ENCODE data around the gene SNRPD3.
"Not testable (repeated sequence)": the region's sequence is repeated elsewhere in the genome, so short reads cannot be mapped to it uniquely, and the experiment has no call there.

SNRPD3 gene

DNA sequence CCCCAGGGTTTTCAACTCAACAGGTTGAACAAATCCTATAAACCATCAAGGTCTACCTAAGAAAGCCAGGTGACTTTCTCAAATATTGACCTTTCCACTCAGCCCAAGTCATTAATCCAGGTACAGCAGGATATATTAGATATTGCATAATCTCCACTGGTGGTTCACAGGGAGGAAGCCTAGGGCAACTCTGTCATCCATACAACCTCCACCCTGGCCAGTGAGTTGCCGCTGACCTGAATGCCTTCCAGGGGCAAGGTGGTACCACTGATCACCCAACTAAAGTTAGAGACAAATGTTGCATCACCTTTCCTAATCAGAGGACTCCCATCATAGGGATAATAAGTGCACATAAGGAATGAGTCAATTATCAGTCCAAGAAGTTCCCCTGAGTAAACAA is 23.7 kb upstream of the SNRPD3 start:
- DNase-seq (ENCODE audit: low read depth, low spot score), result no peak

DNA sequence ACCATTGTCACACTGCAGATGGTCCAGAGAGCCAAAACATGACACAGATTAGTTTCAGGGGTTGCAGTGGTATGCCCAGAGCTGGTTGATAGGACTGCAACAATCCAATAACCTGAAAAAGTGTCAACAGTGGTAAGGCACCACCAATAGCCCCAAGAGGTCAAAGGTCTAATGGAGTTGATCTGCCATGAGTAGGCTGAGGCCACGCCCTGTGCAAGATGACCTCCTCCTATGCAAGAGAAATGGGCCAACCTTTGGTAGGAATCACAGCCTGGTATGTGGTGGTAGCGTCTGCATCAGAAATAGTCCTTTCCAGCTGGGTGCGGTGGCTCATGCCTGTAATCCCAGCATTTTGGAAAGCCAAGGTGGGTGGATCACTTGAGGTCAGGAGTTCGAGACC is 20.5 kb upstream of the SNRPD3 start:
- no peak for DNase-seq (ENCODE audit: low read depth, low spot score)

DNA sequence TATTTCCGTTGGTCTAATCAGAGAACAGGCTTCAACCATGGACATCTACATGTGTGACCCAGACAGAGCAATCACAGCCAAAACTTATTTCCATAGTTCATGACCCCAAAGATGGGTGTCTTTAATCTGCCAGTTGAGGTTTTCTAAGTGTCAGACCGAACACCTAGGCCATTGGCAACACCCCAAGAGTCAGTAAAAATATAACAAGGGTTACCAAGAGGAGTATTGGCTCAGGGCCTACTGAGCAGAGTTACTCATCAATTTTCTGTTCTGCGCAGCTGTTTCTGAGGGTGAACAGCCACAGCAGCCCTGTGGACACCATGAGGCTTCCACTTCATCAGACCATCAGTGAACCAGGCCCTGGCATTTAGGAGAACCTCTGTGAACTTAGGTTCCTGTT is 19.7 kb upstream of the SNRPD3 start:
- no peak for DNase-seq (ENCODE audit: low read depth, low spot score)

DNA sequence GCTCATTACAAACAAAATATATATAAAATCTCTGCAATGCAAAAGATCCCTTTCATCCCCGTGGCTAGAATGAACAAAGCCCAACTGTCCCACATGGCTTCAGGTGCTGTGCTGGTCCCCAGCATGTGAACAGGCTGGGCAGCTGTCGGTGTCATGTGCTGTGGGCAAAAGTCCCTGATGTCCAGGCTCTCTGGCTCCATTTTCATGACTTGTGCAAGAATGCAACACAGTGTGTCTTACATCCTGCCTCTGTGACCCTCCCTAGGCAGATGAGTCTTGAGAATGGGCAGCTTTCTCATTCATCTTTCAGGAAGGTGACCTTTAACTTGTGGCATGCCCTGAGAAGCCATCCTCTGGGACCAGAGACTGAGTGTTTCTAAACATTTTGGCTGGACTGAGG is 15.3 kb upstream of the SNRPD3 start:
- DNase-seq (ENCODE audit: low read depth, low spot score), result no peak

DNA sequence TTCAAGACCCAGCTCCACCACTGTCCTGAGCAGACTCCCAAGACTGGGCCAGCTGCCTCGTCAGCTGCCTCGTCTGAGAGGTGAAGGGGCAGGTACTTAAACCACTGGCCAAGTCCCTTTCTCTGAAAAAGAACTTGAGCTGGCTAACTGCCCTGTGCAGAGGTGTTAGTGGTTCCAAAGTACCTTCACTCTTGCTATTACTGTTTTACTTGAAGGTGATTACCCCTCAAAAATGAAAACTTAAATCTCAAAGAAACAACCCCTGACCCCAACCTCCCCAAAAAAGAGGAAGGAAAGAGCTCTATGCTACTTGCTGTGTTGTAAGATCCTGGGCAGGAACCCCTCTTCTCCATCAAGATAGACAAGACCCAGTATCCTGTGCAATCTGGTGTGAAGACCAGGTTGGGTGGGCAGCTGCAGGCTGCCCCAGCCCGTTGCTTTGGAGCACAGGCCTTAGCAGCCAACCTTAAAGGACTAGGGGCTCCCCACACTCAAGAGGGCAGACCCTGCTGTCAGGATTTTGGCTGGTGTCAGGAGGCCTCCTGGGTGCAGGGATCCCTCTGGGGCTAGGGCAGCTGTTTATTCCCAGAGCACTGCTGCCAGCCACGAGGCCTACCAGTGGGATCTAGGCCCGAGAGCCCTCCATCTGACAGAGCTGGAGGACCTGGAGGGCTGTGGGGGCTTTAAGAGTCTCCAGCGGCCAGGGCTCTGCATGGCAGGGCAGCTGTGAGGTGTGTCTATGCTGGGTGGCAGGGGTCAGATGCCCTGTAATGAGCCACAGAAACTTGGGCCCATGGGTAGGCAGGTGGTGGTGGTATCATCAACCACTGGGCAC is 13.9 kb upstream of the SNRPD3 start:
- DNase-seq (ENCODE audit: low read depth, low spot score), result no peak

DNA sequence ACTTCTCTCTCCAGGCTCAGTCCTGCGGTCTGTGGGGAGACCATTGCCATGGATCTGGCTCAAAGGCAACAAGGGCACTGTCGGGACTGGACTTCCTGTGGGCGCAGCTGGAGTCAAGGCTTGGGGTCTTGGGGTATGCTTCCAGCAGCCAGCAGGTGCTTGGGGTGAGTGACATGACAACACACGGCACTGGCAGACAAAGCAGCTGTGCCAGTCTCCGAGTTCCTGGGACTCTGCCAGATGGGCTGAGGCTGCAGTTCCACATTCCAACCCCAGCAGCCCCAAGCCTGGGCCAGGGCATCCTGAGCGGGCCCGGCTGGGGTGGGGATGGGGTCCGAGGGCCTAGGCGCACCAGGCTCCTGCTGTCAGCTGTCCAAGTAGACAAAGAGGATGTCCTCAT is 13.2 kb upstream of the SNRPD3 start:
- no peak for DNase-seq (ENCODE audit: low read depth, low spot score)

DNA sequence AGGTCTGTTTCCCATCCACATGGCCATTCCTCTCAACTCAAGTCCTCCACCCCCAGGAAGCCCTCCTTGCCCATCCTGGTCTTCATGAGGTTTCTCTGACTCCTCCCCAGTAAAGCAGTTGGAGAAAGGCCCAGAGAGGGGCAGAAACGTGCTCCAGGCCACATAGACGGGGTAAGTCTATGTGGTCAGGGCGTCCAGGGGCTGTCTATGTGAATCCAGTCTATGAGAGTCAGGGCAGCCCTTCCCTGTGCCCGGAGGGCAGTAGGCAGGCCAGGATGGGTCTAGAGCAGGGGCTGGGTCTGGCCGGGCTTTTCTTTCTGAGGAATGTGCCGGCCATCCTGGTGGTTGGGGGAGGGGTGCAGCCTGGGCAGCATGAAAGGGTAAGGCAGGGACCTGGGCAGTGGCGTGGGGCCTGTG is 12.6 kb upstream of the SNRPD3 start:
- no peak for DNase-seq (ENCODE audit: low read depth, low spot score)

DNA sequence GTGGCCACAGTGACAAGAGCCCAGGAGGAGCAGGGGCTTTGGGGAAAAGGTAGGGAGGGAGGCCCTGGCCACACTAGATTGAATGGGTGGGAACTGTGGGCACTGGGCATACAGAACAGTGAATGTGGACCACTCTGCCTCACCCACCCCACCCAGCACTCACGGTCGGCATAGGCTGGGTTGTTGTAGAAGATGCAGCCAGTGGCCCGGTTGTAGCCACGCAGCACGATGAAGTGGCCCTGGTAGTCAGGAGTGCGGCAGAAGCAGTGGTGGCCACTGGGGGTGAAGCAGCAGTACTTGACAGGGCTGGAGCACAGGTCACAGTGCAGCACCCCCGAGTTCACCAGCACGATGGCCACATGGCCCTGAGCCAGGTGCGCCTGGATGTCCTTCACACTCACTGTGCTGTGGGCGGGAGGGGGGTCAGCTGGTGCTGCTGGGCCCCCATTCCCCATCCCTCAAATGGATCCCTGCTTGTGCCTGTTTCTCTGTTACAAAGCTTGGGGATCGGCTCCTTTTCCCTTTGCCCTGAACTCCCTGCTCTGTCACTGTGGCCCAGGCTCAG is 12.0 kb upstream of the SNRPD3 start:
- DNase-seq (ENCODE audit: low read depth, low spot score), result no peak

DNA sequence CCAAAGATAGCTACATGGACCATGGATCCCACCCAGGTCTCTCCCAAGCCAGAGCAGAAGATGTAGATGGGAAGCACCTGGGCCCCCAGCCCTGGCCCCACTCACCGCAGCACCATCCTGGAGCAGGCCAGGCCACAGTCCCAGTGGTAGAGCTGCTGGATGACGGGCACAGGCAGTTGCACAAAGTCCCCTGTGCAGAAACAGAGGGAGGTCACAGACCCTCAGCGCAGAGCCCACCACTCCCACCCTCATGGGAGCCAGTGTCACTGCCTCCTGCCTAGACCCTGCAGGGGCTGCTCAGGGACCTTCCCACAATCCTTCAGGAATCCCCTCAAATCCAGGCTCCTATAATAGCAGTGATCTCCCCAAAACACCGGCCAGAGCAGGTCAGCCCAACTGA is 7.0 kb upstream of the SNRPD3 start:
- no peak for DNase-seq (ENCODE audit: low read depth, low spot score)

DNA sequence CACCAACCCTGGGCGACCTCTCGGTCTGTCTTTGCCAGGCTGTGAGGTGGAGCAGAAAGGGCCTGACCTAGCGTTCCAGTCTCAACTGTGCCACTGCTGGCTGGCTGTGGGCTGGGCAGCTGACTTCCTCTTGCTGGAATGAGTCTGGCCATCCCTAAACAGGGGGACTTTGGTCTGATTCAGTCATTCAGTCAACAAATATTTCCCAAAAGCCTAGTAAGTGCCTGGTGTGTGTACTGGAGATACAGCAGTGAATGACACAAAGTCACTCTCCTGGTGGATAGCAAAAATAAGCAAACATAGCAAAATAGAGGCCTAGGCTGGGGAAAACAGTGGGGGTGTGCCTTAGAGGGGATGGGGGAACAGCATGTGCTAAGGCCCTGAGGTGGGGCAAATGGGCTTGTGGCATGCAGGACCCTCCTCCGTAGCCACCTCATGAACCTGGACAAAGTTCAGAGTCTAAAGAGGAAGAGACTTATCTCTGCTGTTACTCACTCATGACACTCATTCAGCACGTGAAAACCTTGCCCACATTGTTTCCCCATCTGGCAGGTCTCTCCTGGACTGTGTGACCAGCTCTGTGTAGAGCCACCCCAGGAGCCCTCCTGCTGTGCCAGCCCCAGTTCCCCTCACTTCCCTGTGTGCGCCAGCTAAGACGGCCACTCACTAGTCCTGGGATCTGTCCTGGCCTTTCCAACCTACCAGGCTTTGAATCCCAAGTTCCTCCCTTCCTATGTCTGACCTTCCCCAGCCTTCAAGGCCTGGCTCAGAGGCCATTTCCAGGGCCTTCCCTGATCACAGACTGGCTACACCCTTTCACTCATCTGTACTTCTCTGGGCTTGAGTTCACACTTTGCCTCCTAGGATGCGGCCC is 5.5 kb upstream of the SNRPD3 start:
- DNase-seq (ENCODE audit: low read depth, low spot score), result no peak

DNA sequence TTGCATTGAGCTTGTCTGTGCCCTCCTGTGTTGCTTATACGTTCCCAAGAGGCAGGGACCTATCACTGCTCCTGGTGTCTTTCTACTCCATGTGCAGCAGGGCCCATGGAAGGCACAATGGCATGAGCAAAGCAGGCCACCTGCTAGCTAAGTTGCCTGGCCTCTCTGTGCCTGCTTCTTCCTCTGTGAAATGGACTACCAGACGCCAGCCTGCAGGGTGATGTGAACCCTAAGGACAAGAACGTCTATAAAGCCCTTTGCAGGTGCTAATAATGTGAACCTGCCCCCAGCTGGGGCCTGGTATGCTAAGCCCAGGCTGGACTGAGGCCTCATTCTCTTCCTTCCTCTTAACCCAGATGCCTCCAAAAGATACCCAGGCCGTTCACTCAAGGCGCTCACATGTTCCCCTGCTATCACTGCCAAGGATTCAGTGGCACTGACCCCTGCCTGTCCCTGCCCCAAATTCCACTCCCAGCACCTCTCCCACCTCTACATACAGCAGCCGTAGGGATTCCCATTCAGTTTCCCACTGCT is 4.8 kb upstream of the SNRPD3 start:
- DNase-seq (ENCODE audit: low read depth, low spot score), result no peak

DNA sequence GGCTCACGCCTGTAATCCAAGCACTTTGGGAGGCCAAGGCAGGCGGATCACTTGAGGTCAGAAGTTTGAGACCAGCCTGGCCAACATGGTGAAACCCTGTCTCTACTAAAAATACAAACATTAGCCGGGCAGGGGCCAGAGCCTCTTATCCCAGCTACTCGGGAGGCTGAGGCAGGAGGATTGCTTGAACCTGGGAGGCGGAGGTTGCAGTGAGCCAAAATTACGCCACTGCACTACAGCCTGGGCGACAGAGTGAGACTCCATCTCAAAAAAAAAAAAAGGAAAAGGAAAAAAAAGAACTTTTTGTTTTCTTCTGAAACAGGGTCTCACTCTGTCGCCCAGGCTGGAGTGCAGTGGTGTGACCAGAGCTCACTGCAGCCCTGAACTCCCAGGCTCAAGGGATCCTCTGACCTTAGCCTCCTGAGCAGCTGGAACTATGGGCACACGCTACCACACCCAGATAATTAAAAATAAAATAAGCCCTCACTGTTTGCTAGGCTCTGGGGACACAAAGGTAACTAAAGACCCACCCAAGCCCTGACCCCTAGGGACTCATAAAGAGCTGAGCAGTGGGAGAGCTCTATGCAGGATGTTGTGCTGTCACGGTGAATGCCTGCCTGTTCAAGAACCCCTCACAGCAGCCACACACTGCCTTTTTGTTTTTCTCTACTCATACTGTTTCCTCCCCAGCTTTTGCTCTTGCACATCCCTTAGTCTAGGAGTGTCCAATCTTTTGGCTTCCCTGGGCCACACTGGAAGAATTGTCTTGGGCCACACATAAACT is 3.1 kb upstream of the SNRPD3 start:
- not testable (repeated sequence) for DNase-seq (ENCODE audit: low read depth, low spot score)

DNA sequence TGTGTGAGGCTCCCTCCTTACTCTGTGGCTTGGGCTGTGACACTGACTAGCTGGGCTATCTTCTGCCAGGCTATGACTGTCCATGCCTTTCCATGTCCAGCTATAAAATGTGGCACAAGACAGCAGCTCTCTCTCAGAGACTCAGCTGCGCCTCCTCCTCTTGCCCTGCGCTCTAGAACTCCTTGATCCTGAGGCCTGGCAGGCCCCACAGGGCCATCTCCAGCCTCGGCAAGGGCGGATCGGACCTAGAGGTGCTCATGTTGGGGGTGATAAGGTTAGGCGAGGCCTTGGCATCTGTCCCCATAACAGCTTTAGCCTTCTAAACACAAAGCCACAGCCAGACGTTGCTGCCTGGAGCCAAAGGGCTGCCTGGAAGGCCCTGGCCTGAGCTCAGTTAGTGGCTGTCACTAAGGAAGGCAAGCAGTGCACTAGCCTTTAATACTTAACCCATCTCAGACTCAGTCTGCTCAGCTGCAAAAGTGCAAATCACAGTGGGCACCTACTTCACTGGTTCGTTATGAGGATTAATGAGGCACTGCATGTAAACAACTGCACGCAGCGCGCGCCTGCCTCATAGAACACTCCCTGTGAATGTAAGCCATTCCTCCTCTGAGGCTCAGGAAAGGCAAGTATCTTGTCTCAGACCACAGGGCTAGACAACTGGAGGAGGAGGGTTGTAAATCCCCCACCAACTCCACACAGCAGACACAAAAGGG is 2.0 kb upstream of the SNRPD3 start:
- DNase-seq (ENCODE audit: low read depth, low spot score), result no peak

DNA sequence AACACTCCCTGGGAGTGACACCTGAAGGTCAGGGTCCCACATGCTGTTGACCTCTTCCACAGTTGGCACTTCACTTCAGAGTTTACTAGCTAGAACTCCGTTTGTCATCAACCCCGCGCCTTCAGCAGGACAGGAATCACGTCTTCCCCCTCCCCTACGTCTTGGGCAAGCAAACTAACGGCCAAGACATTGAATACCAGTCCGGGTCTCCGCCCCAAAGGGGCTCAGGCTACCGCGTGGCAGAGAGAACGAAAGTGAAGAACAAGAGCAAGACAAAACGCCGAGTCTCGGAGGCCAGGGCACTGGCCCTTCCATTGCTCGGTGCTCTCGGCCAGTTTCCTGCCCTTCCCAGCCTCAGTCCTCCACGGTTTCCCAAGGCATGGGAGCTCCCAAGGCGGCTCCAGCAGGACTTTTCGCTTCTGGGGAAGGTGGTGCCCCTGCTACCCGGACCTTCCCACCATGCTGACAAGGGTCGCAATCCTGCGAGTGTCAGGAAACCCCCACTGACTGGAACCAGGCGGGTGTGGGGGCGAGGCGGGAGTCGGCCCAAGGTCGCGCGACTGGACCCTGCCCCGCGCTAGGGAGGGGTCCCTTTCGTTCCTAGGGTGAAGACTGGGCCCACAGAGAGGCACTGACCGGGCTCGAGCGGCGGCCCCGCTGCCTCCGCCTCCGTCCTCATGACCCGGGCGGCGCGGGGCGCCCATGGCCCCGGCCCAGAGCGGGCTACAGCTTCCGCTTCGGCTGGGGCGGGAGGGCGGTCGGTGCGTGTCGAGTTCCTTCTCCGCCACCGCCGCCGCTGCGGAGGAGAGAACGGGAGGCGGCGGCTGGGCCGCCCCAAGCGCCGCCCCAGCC is 1.3 kb upstream of the SNRPD3 start, which contains the start of gene GUCD1:
GUCD1 (minus strand) TSS at position 826 of the 852 bp plus-strand sequence; CDS start at position 679, 147 bp downstream.
- DNase-seq (ENCODE audit: low read depth, low spot score), result no peak

DNA sequence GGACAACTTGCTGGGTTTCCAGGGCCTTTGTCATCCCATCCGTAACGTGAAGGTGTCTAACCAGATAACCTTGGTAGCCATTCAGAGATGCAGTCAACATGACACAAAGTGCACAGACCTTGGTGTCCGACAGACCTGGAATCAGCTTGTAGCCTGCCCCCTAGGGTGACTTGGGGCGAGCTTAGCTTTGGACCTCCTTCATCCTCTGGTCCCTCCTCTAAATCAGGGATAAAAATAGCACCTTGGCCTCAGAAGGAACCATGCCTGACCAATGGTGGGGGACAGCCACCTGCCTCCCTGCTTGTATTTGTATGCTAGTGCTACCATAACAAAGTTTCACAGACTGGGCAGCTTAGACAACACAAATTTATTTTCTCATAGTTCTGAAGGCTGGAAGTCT is 3.7 kb downstream of the SNRPD3 start:
- no peak for DNase-seq (ENCODE audit: low read depth, low spot score)

DNA sequence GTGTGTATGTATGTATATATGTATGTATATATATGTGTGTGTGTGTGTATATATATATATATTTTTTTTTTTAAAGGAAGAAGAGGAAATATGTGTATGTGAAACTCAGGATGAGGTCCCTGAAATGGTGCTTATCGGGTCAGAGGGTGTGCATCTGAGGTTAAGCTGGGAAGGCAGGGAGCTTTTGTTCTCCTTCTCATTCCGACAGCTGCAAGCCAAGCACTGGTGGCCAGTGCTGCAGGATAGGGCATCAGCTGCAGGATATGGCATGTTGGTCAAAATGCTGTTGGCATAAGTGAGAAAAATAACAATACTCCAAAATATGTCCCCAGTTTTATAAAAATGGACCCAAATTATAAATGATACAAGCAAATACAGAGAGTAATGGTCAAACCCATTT is 7.4 kb downstream of the SNRPD3 start:
- no peak for DNase-seq (ENCODE audit: low read depth, low spot score)

DNA sequence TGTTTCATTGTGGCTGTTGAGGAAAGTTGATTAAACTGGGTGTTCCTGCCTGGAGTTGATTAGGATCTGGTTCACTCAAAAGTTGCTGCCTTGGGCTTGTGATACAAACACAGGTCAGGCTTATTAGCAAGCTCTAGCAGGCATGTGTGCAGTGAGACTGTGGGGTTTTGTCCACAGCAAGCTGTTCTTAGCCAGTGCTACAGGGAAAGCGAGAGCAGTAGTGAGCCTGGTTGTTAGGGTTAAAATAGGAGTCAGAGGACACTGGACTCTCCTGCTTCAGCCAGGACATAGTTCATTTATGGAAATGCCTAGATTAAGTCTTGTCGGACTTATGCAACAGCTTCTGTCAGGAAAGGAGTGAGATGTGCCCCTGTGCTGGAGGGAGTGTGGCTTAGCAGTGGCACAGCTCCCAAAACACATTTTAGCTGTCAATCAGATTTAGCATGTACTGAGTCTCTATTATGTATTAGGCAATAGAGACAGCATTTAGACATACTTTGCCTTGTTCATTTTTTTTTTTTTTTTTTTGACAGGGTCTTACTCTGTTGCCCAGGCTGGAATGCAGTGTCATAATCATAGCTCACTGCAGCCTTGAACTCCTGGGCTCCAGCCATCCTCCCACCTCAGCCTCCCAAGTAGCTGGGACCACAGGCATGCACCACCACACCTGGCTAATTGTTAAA is 8.7 kb downstream of the SNRPD3 start:
- DNase-seq (ENCODE audit: low read depth, low spot score), result no peak

DNA sequence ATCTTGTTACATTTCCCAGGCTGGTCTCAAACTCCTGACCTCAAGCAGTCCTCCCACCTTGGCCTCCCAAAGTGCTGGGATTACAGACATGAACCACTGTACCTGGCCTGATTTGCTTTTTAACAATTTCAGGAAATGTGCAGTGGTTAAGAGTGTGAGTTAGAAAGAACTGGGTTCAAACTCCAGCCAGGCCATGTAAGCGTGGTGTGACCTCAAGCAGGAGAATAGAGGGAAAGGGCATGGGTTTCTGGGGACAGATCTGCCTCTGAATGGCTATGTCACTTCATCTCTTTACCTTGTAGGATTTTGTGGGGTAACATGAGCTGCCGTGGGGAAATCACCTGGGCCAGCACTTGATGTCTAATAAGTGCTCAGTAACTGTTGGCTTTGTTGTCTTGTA is 9.3 kb downstream of the SNRPD3 start:
- no peak for DNase-seq (ENCODE audit: low read depth, low spot score)

DNA sequence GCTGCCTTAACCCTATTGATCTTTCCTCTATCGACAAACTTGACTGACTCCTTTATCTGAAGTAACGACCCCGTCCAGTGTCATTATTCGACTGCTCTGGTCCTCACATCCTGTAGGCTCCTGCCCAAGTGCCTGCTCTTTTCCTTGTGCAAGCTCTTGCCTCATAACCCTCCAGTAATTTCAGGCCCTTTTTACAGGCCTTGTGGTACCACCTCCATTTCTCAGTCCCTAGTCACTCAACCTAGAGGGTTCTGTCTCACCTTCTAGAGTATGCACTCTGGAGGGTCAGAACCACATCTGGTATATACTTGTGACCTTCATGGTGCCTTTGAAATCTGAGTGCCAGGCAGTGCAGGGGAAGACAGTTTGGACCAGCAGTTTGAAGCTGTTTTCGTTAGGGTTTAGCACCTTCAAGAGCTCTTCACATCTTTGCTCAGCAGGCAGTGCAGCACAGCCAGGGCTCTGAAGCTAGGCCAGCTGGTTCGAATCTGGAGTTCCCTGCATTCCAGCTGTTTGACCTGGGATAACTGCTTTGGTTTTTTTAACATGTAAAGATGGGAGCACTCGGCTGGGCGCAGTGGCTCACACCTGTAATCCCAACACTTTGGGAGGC is 11.2 kb downstream of the SNRPD3 start:
- DNase-seq (ENCODE audit: low read depth, low spot score), result no peak
